Measurements from ENCODE around the gene IFT43.

The IFT43 gene

DNA sequence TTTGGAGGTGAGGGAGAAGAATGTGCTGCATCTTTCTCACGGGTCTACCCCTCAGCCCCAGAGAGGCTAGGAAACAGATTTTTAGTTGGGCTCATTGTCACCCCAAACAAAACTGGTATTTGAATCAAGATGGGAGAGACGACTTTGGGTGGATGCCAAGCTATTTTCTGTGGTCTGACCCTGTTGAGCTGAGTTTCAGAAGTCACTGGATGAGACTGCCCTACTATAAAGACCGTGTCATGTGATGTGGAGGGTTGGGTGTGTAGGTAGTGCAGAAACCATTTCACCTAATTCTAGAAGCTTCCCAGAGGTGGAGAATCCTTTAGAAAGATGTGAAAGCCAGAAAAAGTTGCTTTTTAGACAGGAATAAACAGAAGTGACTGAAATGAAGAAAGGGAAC is 60.2 kb downstream of the IFT43 start:
- Histone ChIP-seq H3K27me3 (ENCODE audit: insufficient read depth, low read depth) (no peaks in the 10 kb centered on the region), H3K4me2 (peak overlapping the region; percentile 54), H2AFZ (ENCODE audit: low read depth) (peak overlapping the region; percentile 25; the same call in 1 of the 2 replicates), H3K4me1 (ENCODE audit: low read depth, poor library complexity, severe bottlenecking) (peaks cover 22% of the 10 kb centered on the region), H3K4me3 (IDR thresholded peaks at IDR 0.05; ENCODE audit: insufficient read depth, low read depth, low read length) (no peak overlapping the region), H3K36me3 (ENCODE audit: insufficient read depth) (no peaks in the 10 kb centered on the region), H3K79me2 (ENCODE audit: insufficient read depth, low read depth) (no peaks in the 10 kb centered on the region), H4K20me1 (ENCODE audit: insufficient read depth) (no peaks in the 10 kb centered on the region), H3K9ac (no peak overlapping the region; the same call in 1 of the 2 replicates), H3K27ac (peak overlapping the region; percentile 47; the same call in 1 of the 2 replicates)
- TF ChIP-seq, protein P1, sequence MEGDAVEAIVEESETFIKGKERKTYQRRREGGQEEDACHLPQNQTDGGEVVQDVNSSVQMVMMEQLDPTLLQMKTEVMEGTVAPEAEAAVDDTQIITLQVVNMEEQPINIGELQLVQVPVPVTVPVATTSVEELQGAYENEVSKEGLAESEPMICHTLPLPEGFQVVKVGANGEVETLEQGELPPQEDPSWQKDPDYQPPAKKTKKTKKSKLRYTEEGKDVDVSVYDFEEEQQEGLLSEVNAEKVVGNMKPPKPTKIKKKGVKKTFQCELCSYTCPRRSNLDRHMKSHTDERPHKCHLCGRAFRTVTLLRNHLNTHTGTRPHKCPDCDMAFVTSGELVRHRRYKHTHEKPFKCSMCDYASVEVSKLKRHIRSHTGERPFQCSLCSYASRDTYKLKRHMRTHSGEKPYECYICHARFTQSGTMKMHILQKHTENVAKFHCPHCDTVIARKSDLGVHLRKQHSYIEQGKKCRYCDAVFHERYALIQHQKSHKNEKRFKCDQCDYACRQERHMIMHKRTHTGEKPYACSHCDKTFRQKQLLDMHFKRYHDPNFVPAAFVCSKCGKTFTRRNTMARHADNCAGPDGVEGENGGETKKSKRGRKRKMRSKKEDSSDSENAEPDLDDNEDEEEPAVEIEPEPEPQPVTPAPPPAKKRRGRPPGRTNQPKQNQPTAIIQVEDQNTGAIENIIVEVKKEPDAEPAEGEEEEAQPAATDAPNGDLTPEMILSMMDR (conservative IDR thresholded peaks at IDR 0.05; ENCODE audit: low read depth, low read length), result no peak

DNA sequence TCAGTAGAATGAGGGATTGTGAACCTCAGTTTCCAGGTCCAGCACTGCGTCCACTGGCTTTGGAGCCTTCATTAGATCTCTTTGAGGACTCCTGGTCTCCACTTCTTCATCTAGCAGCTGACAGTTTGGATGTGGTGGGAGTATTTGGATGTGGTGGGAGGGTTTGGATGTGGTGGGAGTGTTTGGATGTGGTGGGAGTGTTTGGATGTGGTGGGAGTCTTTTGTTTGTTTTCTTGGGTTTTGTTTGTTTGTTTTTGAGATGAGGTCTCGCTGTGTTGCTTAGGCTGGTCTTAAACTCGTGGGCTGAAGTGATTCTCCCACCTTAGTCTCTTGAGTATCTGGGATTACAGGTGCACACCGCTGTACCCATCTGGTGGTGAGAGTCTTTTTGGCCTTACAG is 64.7 kb downstream of the IFT43 start:
- no peak overlapping the region for H3K4me3 ChIP-seq (IDR thresholded peaks at IDR 0.05; ENCODE audit: insufficient read depth, low read depth, low read length)
- no peaks in the 10 kb centered on the region for H3K27me3 ChIP-seq (ENCODE audit: insufficient read depth, low read depth)
- H2AFZ ChIP-seq (ENCODE audit: low read depth), result no peak overlapping the region
- no peaks in the 10 kb centered on the region for H3K79me2 ChIP-seq (ENCODE audit: insufficient read depth, low read depth)
- H3K4me1 ChIP-seq (ENCODE audit: low read depth, poor library complexity, severe bottlenecking), result peaks cover 16% of the 10 kb centered on the region
- TF ChIP-seq, protein P1 (conservative IDR thresholded peaks at IDR 0.05; ENCODE audit: low read depth, low read length), result no peak
- H3K36me3 ChIP-seq (ENCODE audit: insufficient read depth), result no peaks in the 10 kb centered on the region
- H3K4me2 ChIP-seq, result no peak overlapping the region
- no peak overlapping the region for H3K9ac ChIP-seq
- H4K20me1 ChIP-seq (ENCODE audit: insufficient read depth), result no peaks in the 10 kb centered on the region
- H3K27ac ChIP-seq, result no peak overlapping the region

DNA sequence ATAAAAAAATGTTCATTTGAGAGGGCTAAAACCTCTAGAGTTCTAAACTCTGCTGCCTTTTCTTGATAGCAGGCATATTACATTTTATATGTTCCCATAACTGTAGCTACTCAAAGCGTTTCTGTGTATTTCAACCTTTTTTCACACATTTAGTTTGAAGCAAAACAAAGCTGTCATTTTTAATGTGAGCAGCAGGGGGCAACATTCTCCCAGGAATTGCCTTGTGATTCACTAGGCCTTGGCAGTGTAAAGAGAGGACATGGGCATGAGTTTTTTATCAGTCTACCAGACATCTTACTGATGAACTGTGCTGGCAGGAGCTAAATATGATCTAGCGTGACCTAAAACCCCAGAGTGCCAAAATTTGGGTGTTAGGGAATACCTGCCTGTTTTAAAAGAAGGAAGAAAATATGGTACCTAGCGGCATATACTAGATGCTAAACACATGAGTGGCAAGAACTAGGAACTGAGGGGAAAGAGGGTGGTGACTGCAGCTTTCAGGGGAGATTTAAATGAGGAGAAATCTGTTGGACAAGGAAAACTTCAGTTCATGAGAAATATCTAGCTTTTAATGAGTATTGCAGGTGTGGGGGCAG is 65.3 kb downstream of the IFT43 start:
- no peak overlapping the region for H2AFZ ChIP-seq (ENCODE audit: low read depth)
- H3K36me3 ChIP-seq (ENCODE audit: insufficient read depth), result no peaks in the 10 kb centered on the region
- no peaks in the 10 kb centered on the region for H4K20me1 ChIP-seq (ENCODE audit: insufficient read depth)
- H3K79me2 ChIP-seq (ENCODE audit: insufficient read depth, low read depth), result no peaks in the 10 kb centered on the region
- H3K27ac ChIP-seq, result no peak overlapping the region
- TF ChIP-seq, protein P1 (conservative IDR thresholded peaks at IDR 0.05; ENCODE audit: low read depth, low read length), result peak; percentile 84
- no peak overlapping the region for H3K4me3 ChIP-seq (IDR thresholded peaks at IDR 0.05; ENCODE audit: insufficient read depth, low read depth, low read length)
- peaks cover 10% of the 10 kb centered on the region for H3K4me1 ChIP-seq (ENCODE audit: low read depth, poor library complexity, severe bottlenecking)
- no peak overlapping the region for H3K9ac ChIP-seq
- H3K4me2 ChIP-seq, result no peak overlapping the region
- no peaks in the 10 kb centered on the region for H3K27me3 ChIP-seq (ENCODE audit: insufficient read depth, low read depth)

DNA sequence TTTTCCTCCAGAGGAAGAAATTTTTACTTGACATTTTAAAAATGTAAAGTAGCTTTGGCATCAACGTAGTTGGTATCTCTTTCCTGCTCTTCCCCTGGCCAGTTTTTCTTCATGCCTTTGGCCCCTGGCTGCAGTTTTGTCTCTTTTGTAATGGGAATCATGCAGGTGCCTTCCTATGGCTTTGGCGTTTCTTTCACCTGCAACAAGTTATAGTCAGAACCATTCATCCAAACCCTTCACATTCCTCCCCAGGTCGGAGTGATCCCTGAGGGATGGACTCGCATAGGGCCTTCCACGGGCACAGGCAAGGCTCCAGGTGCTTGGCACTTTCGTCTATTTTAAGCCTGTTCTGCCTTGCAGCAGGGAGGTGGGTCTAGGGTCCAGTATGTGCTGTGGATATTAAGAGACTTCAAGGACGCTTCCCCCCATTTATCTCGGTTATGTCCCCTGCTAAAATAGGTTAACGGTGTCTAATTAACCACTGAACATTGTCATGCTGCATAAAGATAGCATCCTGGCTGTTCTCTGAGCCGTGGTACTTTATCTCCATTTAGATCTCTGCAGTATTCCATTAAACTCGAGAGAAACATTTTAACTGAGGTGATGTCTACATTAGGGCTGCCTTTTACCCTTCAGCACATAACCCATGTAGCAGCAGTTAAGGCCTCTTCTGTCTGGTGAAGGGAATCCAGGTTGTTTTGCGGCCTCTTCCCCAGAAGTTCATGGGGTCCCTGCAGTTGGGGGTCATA is 66.3 kb downstream of the IFT43 start:
- no peaks in the 10 kb centered on the region for H3K4me1 ChIP-seq (ENCODE audit: low read depth, poor library complexity, severe bottlenecking)
- no peaks in the 10 kb centered on the region for H3K36me3 ChIP-seq (ENCODE audit: insufficient read depth)
- H3K79me2 ChIP-seq (ENCODE audit: insufficient read depth, low read depth), result no peaks in the 10 kb centered on the region
- H4K20me1 ChIP-seq (ENCODE audit: insufficient read depth), result no peaks in the 10 kb centered on the region
- H3K27ac ChIP-seq, result no peak overlapping the region
- H3K4me2 ChIP-seq, result no peak overlapping the region
- TF ChIP-seq, protein P1 (conservative IDR thresholded peaks at IDR 0.05; ENCODE audit: low read depth, low read length), result no peak
- no peaks in the 10 kb centered on the region for H3K27me3 ChIP-seq (ENCODE audit: insufficient read depth, low read depth)
- H3K4me3 ChIP-seq (IDR thresholded peaks at IDR 0.05; ENCODE audit: insufficient read depth, low read depth, low read length), result no peak overlapping the region
- no peak overlapping the region for H2AFZ ChIP-seq (ENCODE audit: low read depth)
- no peak overlapping the region for H3K9ac ChIP-seq

Data from KMS-11 (cell line).